Neural cell (in vitro differentiated cells): ENCODE measurements around the gene CCNO. TPM values are rescaled to one million over a fixed set of nuclear protein-coding genes. Genes with fewer than 3 reads are reported as not detected.
A peak's percentile ranks its signal among the peaks of the same experiment; 100 is the strongest.

ENCODE experiments used
- H2AFZ ChIP-seq: fragments of 200-600, 300-800 bp; sonication (generic), shearing (Covaris generic); 2 replicates; pipeline ENCODE4 v1.6.0; 2014; ENCODE audit warnings: low read depth, mild to moderate bottlenecking, antibody characterized with exemption, low read length, moderate library complexity
- H3F3A ChIP-seq: fragments of 200-600 bp; shearing (Covaris generic); 2 replicates; pipeline ENCODE4 v1.6.1; 2016; ENCODE audit warnings: mild to moderate bottlenecking, moderate library complexity, mixed read lengths, antibody characterized with exemption, low read length; ENCODE audit not compliant: insufficient read depth, poor library complexity, severe bottlenecking
- H3K27ac ChIP-seq: fragments of 200-600, 300-800 bp; sonication (generic), shearing (Covaris generic); 2 replicates; pipeline ENCODE4 v1.5.1; 2014; ENCODE audit warnings: mild to moderate bottlenecking, low read length, moderate library complexity
- H3K27me3 ChIP-seq: fragments of 300-800, 200-600 bp; sonication (generic), shearing (Covaris generic); 2 replicates; pipeline ENCODE4 v1.6.0; 2014; ENCODE audit warnings: mild to moderate bottlenecking, low read depth, low read length, moderate library complexity; ENCODE audit not compliant: insufficient read depth
- H3K36me3 ChIP-seq: fragments of 300-800, 200-600 bp; sonication (generic), shearing (Covaris generic); 2 replicates; pipeline ENCODE4 v1.5.1; 2014; ENCODE audit warnings: mild to moderate bottlenecking, antibody characterized with exemption, low read length, moderate library complexity; ENCODE audit not compliant: insufficient read depth
- H3K4me2 ChIP-seq: fragments of 300-800, 200-600 bp; sonication (generic), shearing (Covaris generic); 2 replicates; pipeline ENCODE4 v1.6.0; 2014; ENCODE audit warnings: mild to moderate bottlenecking, low read length
- H3K4me3 ChIP-seq: fragments of 300-800, 200-600 bp; sonication (generic), shearing (Covaris generic); 2 replicates; pipeline ENCODE4 v1.5.1; 2014; ENCODE audit warnings: mild to moderate bottlenecking, low read length, moderate library complexity
- H3K79me2 ChIP-seq: fragments of 200-600 bp; shearing (Covaris generic); replicated peaks from 2 replicates; pipeline ENCODE4 v1.6.0; 2014; ENCODE audit warnings: mild to moderate bottlenecking, low read length, moderate library complexity; ENCODE audit not compliant: insufficient read depth
- H3K9ac ChIP-seq: fragments of 300-800, 200-600 bp; sonication (generic), shearing (Covaris generic); 2 replicates; pipeline ENCODE4 v1.6.1; 2016; ENCODE audit warnings: mild to moderate bottlenecking, low read length, mixed read lengths
- H3K9me2 ChIP-seq: fragments of 200-600 bp; shearing (Covaris generic); 2 replicates; pipeline ENCODE4 v1.6.1; 2016; ENCODE audit warnings: mild to moderate bottlenecking, low read length, mixed read lengths; ENCODE audit not compliant: insufficient read depth
- H3K9me3 ChIP-seq: fragments of 200-600, 300-800 bp; sonication (generic), shearing (Covaris generic); 2 replicates; pipeline ENCODE4 v1.6.1; 2016; ENCODE audit warnings: mild to moderate bottlenecking, mixed run types, low read length, moderate library complexity, mixed read lengths
- H4K20me1 ChIP-seq: fragments of 200-600 bp; shearing (Covaris generic); 2 replicates; pipeline ENCODE4 v1.6.1; 2016; ENCODE audit warnings: mild to moderate bottlenecking, mixed run types; ENCODE audit not compliant: insufficient read depth
- CTCF ChIP-seq: fragments of 450-650 bp; IDR thresholded peaks from 2 replicates; pipeline ENCODE4 v1.5.1; 2014; ENCODE audit warnings: antibody characterized with exemption, mild to moderate bottlenecking, moderate library complexity; ENCODE audit not compliant: poor library complexity, severe bottlenecking
- EP300 ChIP-seq: fragments of 450-650 bp; conservative IDR thresholded peaks from 2 replicates; pipeline ENCODE4 v1.6.1; 2014; ENCODE audit warnings: antibody characterized with exemption, mild to moderate bottlenecking, moderate library complexity; ENCODE audit not compliant: poor library complexity, severe bottlenecking
- EZH2 ChIP-seq: fragments of 200-600, 300-800 bp; shearing (Covaris generic), sonication (generic); IDR thresholded peaks from 2 replicates; pipeline ENCODE4 v1.6.1; 2014; ENCODE audit warnings: antibody characterized with exemption, low read length, borderline replicate concordance, mild to moderate bottlenecking; ENCODE audit not compliant: insufficient read depth, poor library complexity, severe bottlenecking
- MXI1 ChIP-seq: fragments of 450-650 bp; conservative IDR thresholded peaks from 2 replicates; pipeline ENCODE4 v1.6.1; 2014; ENCODE audit warnings: antibody characterized with exemption, mild to moderate bottlenecking; ENCODE audit not compliant: poor library complexity, severe bottlenecking
- POLR2AphosphoS5 ChIP-seq: IDR thresholded peaks from 2 replicates; pipeline ENCODE4 v1.6.1; 2012
- RAD21 ChIP-seq: fragments of 450-650 bp; conservative IDR thresholded peaks from 2 replicates; pipeline ENCODE4 v1.6.1; 2014; ENCODE audit warnings: antibody characterized with exemption, mild to moderate bottlenecking, moderate library complexity
- REST ChIP-seq: IDR thresholded peaks from 2 replicates; pipeline ENCODE4 v1.6.1; 2012; ENCODE audit warnings: borderline replicate concordance
- SMC3 ChIP-seq: fragments of 450-650 bp; conservative IDR thresholded peaks from 2 replicates; pipeline ENCODE4 v1.6.1; 2014; ENCODE audit warnings: antibody characterized with exemption, mild to moderate bottlenecking, moderate library complexity; ENCODE audit not compliant: poor library complexity
- TAF1 ChIP-seq: IDR thresholded peaks from 2 replicates; pipeline ENCODE4 v1.6.1; 2012; ENCODE audit warnings: low read depth
- polyA plus RNA-seq: library from polyadenylated mRNA; depleted of rRNA; stranded (reverse); fragments of >200 nt; gene quantifications from 2 replicates; pipeline ENCODE4 v1.2.3, GENCODE V29; 2014

CCNO gene
- polyA plus RNA-seq, 1 donor from 2014 or later: 0.16 TPM

DNA sequence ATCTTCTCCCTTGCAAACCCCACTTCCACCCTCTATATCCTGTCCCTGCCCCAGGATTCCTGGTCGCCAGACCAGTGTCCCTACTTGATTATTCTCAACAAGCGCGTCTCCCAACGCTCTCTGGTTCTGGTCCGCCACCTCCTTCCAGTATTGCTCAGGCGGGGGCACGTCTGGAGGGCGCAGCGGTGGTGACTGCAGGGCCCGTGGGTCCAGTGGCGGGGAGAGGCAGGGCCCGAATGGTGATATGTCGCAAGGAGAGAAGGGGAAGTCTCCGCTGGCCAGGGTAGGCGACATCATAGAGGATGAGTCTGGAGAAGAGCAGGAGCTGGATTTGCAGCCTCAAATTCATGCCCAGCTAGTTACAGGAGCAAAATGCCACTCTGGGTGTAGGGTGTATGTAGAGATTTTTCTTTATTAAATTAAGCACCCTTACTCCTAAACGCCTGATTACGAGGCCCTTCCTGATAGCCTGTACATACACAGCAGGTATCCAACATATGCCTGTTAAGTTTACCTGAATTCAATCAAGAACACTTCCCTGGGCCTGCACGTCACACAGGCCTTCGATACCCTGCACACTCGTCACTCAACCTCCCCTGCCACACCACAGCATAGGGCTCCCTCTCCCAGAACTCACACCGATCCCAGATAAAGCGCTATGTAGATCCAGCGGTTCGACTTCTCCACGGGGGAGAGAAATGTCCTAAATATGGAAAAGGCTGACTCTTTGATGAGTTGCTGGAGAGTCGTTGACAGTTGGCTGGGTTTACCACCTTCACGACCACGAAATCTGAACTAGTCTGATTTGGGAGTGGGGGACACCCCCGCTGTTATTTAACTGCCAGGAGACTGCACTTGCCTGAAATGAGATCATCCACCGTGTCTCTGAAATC is 11.1 kb downstream of the CCNO start:
- Histone ChIP-seq H3K9me2 (no peaks in the 10 kb centered on the region), H3K4me2 (no peak overlapping the region), H4K20me1 (no peaks in the 10 kb centered on the region), H3K9me3 (peaks cover 3% of the 10 kb centered on the region), H3K79me2 (no peaks in the 10 kb centered on the region), H3K27ac (no peak overlapping the region), H3K27me3 (peaks cover 96% of the 10 kb centered on the region), H3K36me3 (no peaks in the 10 kb centered on the region), H2AFZ (no peak overlapping the region), H3F3A (no peaks in the 10 kb centered on the region), H3K9ac (no peak overlapping the region), H3K4me3 (no peak overlapping the region)
- TF ChIP-seq RAD21 (no peak), SMC3 (no peak), EZH2 (no peak), CTCF (no peak), POLR2AphosphoS5 (no peak), MXI1 (no peak), TAF1 (no peak), EP300 (no peak), REST (no peak)

DNA sequence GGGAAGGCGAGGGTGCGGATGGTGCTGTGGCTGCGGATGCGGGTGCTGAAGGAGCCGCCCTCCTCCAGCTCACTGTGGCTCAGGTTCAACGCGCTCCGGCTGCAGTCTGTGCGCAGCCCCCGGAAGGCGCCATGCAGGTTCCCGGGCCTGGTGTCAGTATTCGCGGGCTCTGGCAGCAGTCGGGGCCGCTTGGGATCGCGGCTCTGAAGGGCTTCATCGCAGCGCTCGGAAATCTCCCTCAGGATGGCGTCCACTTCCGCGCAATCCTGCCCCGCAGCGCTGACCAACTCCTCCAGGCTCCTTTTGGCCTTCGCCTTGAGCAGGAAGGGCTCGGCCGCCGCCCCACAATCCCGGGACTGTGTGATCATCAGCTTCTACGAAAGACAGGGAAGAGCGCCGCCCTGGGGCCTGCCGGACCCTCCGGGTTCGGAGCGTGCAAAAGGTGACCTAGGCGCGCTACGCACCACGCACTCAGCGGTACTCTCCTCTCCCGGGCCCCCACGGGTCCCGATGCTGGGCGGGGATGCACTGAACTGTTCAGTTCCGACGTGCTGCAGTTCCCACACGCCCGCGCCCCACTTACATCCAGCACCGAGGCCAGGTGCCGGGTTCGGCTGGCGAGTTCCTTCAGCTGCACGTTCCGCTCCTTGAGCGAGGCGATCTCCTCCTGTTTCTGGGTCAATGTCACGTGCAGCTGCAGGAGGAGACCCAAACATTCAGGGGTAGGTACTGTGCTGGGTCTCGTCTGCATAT is 12.8 kb downstream of the CCNO start:
- H3K27me3 ChIP-seq: peaks cover 79% of the 10 kb centered on the region
- H4K20me1 ChIP-seq: no peaks in the 10 kb centered on the region
- peak overlapping the region; percentile 61 for H3K4me3 ChIP-seq
- H3K79me2 ChIP-seq: no peaks in the 10 kb centered on the region
- no peak overlapping the region for H2AFZ ChIP-seq
- peak; percentile 3 for TF ChIP-seq POLR2AphosphoS5
- no peak for TF ChIP-seq REST
- no peak for TF ChIP-seq SMC3
- no peak for TF ChIP-seq TAF1
- no peak for TF ChIP-seq RAD21
- no peak for TF ChIP-seq EP300
- no peak for TF ChIP-seq MXI1
- peak; percentile 24 for TF ChIP-seq CTCF
- no peak for TF ChIP-seq EZH2
- peak overlapping the region; percentile 25 for H3K4me2 ChIP-seq
- H3F3A ChIP-seq: no peaks in the 10 kb centered on the region
- peaks cover 3% of the 10 kb centered on the region for H3K9me3 ChIP-seq
- H3K9me2 ChIP-seq: no peaks in the 10 kb centered on the region
- no peak overlapping the region for H3K27ac ChIP-seq
- no peak overlapping the region for H3K9ac ChIP-seq
- no peaks in the 10 kb centered on the region for H3K36me3 ChIP-seq
